Retina (tissue), 1 donor: ENCODE data around the gene TCL1A.
"Not testable (repeated sequence)": the region's sequence is repeated elsewhere in the genome, so short reads cannot be mapped to it uniquely, and the experiment has no call there.

Source experiments
- DNase-seq: peaks from one replicate; pipeline ENCODE4 v3.0.0-alpha.2; 2016

The TCL1A gene

GRCh38 chr14:95674613-95675012, 39.3 kb downstream of the TCL1A start:
- no peak for DNase-seq

- no peak for DNase-seq
Observed at GRCh38 chr14:95668235-95668772, 45.6 kb downstream of the TCL1A start.

GRCh38 chr14:95667249-95667693, 46.7 kb downstream of the TCL1A start:
- DNase-seq, result no peak

GRCh38 chr14:95666450-95666849, 47.5 kb downstream of the TCL1A start:
- DNase-seq, result no peak

- not testable (repeated sequence) for DNase-seq
Observed at GRCh38 chr14:95665530-95665929, 48.4 kb downstream of the TCL1A start.

GRCh38 chr14:95664546-95664945, 49.4 kb downstream of the TCL1A start:
- DNase-seq, result no peak

GRCh38 chr14:95664066-95664465, 49.9 kb downstream of the TCL1A start:
- DNase-seq, result no peak

- DNase-seq, result no peak
Observed at GRCh38 chr14:95663226-95663797, 50.6 kb downstream of the TCL1A start.

GRCh38 chr14:95662376-95663186, 51.3 kb downstream of the TCL1A start:
- DNase-seq, result no peak

- no peak for DNase-seq
Observed at GRCh38 chr14:95660651-95661515, 53.0 kb downstream of the TCL1A start.

- no peak for DNase-seq
Observed at GRCh38 chr14:95659990-95660385, 53.9 kb downstream of the TCL1A start.
